Neuron (in vitro differentiated cells): ENCODE data around the gene LIX1L.

Experiments
- H2AFZ ChIP-seq: one replicate; pipeline ENCODE4 v1.6.1; 2013; ENCODE audit warnings: low read depth, mild to moderate bottlenecking, inconsistent platforms, low read length, moderate library complexity
- H3K27me3 ChIP-seq: one replicate; pipeline ENCODE4 v1.6.1; 2013; ENCODE audit warnings: low read length; ENCODE audit not compliant: insufficient read depth
- H3K36me3 ChIP-seq: one replicate; pipeline ENCODE4 v1.6.1; 2013; ENCODE audit warnings: low read length; ENCODE audit not compliant: insufficient read depth
- H3K4me1 ChIP-seq: one replicate; pipeline ENCODE4 v1.6.1; 2013; ENCODE audit warnings: low read length; ENCODE audit not compliant: insufficient read depth
- H3K4me3 ChIP-seq: 2 replicates; pipeline ENCODE4 v1.5.1; 2013; ENCODE audit warnings: mild to moderate bottlenecking, low read length, moderate library complexity
- H3K9me3 ChIP-seq: one replicate; pipeline ENCODE4 v1.6.1; 2013; ENCODE audit warnings: low read length

Gene LIX1L

GRCh38 chr1:145885738-145886287 is 72.0 kb downstream of the LIX1L start, which contains the start of gene ANKRD35:
Gene ANKRD35, minus strand, starts transcription at chr1:145885866. Its CDS starts 108 bp downstream, at chr1:145885758.
- Histone ChIP-seq H3K27me3 (peaks cover 38% of the 10 kb centered on the region), H3K4me3 (peak within 1 kb of the TSS; percentile 73), H3K36me3 (no peaks in the 10 kb centered on the region), H3K4me1 (peaks cover 6% of the 10 kb centered on the region), H2AFZ (peak within 1 kb of the TSS; percentile 88), H3K9me3 (no peaks in the 10 kb centered on the region)

- peaks cover 9% of the 10 kb centered on the region for H3K4me1 ChIP-seq
- H3K27me3 ChIP-seq: peaks cover 45% of the 10 kb centered on the region
- no peak overlapping the region for H3K4me3 ChIP-seq
- no peaks in the 10 kb centered on the region for H3K9me3 ChIP-seq
- no peaks in the 10 kb centered on the region for H3K36me3 ChIP-seq
- H2AFZ ChIP-seq: no peak overlapping the region
Measured at GRCh38 chr1:145884675-145885074, 73.1 kb downstream of the LIX1L start.
